GM21423 (cell line): Measurements from ENCODE around the gene HK1.

Source experiments
- ATAC-seq: cut with Tn5 transposase; IDR thresholded peaks from one replicate; pipeline ENCODE4 v1.9.1; 2021; ENCODE audit warnings: mild to moderate bottlenecking, moderate library complexity; ENCODE audit not compliant: unreplicated experiment

The HK1 gene

DNA sequence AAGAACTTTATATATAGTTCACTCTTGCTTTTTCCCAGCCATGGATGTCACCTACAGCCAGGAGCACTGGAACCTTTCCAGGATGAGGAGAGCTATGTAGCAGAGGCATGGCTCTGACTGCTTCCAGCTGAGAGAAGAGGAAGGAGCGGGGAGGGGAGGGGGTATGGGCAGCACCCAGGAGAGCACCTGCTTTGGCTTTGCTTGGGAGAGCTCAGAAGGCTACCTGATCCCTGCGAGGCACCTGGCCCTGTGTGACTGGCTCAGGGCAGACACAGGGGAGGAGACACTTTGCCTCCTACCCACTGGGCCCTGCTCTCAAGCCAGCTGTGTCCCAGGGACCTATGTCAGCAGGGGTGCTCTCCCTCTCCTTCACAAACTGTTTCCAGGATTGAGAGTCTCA lies 67.1 kb downstream of the HK1 start:
- no peak for ATAC-seq

DNA sequence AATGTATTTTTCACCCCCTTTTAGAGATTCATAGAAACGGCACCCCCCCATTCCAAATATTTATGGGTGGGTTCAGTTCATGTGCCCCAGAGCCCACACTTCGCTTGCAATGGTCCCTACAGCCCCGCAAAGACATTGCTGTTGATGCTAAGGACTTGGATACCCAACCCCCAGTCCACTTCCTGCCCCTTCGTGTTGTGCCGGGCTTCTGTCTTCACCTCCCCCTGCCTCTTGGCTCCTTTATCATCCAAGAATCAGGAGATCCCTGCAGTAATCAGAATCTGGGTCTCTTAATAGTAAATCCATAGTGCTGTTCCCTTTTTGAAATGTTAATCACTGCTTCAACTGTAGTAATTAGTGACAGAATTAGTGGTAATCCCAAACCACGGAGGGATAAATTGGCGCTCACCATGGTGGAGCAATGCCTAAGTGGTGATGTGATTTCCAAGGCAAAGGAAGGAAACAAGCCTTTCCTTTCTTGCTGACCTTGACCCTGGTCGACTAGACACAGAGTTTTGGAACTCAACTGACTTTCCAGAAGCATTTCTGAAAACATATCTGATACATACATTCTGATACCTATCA lies 67.7 kb downstream of the HK1 start:
- ATAC-seq, result no peak

DNA sequence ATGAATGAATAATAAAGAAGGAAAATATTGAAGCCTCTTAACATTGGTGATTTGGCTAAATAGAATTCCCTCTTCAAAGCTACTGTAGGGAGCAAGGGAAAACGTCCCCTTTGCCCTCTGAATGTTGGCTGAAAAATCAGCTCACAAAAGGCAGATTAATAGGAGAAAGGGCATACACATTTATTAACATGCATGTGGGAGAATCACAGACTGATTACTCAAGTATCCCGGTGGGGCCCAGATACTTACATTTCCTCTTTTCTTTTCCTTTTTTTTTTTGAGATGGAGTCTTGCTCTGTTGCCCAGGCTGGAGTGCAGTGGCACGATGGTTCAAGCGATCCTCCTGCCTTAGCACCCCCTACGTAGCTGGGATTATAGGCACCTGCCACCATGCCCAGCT lies 68.5 kb downstream of the HK1 start:
- ATAC-seq, result no peak

DNA sequence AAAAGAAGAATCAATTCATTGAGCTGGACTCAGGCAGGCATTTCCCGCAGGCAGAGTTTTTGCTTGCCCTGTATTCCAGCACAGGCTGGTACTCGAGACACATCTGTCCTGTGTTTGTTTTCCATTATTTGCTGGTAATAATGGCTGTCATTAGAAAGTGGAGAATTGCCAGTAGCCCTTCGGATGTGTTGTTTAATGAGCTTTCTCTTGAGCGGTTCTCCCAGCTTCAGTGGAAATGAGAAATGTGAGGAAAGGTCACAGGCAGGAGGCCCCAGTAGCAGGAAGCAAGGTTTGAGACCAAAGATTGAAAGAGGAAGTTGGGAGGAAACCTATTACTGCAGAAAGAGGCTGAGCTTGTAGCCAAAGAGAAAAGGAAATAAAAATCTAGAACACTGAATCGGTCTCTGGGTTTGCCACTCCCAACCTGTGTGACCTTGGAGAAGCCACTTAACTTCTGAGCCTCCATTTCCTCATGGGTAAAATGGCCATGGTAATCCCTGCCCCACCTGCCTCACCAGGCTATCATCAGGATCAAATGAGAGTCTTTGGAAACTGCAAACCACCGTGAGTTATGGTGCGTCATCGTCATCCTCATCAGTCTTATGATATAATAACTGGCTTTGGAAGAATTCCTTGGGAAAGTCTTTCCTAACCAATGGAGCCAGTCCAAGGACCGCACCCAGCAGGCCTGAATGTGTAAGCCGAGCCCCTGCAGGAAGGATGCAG lies 70.7 kb downstream of the HK1 start:
- ATAC-seq, result no peak

DNA sequence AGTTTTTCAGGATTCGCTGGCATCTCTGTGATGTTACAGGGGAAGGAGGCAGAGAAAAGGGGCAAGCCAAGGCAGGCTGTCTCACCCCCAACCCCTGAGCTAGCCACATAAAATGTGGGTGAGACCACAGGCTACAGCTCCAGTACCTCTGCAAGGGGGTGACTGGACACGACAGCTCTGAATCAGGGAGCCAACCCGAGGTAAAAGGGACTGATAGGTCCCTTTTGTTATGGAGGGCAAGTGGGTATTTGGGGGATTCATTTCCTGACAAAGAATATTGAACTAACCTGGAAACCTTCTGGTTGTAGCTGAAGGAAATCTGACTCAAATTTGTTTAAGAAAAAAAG lies 71.2 kb downstream of the HK1 start:
- ATAC-seq, result no peak

DNA sequence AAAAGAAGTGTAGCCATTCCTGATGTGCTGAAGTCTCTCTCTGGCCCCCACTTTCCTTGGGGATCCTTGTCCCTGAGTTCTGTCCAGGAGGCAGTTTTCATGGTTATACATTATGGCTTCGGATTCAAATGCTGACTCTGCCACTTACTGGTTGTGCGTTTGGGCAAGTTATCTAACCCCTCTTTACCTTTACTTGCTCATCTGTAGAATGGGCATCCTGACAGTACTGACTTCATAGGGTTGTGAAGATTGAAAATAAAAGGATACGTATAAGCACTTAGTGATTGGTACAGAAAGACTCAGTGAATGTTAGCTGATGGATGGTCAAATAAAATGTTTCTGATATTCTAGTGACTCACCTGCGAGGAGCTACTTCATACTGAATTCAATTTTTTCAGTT lies 73.3 kb downstream of the HK1 start:
- no peak for ATAC-seq

DNA sequence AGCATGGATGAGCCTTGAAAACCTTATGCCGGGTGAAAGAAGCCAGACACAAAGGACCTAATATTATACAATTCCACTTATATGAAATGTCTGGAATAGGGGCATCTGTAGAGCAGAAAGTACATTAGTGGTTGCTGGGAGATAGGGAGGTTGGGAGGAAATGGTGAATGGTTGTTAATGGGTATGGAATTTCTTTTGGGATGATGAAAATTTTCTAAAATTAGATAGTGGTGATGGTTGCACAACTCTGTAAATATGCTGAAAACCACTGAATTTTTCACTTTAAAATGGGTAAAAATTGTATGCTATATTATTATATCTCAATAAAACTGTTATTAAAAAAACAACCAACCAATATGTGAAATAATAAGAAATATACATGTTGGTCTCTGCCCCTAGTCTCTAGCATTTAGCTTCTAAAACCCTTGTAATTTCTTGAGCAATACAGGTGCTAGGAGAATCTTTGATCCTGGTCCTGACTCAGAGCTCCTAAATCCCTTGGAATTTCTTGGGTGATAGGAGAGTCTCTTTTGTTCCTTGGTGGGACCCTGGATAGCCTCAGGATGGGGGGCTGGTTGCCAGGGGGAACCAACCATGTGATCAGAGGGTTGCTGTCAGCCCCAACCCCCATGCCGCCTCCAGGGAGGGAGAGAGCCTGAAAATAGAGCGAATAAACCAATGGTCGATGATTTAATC lies 74.4 kb downstream of the HK1 start:
- no peak for ATAC-seq

DNA sequence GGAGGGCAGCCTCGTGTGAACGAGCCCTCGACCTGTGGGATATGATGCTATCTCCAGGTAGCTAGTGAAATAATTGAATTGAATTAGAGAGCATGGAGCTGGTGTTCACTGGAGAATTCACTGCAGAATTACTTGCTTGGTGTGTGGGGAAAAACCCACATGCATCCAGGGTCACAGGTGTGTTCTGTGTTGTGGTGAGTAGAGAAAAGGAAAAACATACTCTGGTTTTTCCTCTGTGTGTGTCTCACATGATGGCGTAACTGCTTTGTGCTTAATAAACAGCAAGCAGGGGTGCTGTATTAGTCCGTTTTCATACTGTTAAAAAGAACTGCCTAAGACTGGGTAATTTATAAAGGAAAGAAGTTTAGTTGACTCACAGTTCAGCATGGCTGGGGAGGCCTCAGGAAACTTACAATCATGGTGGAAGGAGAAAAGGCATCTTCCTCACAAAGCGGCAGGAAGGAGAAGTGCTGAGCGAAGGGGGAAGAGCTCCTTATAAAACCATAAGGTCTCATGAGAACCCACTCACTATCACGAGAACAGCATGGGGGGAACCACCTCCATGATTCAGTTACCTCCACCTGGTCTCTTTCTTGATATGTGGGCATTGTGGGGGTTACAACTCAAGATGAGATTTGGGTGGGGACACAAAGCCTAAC lies 75.8 kb downstream of the HK1 start:
- ATAC-seq, result no peak

DNA sequence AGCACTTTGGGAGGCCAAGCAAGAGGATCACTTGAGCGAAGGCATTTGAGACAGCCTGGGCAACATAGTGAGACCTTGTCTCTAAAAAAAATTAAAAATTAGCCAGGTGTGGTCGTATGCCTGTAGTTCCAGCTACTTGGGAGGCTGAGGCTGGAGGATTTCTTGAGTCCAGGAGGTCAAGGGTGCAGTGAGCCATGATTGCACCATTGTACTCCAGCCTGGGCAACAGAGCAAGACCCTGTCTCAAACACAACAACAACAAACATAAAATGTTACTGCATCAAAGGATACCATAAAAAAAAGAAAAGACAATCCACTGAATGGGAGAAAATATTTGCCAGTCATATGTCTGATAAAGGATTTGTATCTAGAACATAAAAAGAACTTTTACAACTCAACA lies 77.9 kb downstream of the HK1 start:
- ATAC-seq, result no peak

DNA sequence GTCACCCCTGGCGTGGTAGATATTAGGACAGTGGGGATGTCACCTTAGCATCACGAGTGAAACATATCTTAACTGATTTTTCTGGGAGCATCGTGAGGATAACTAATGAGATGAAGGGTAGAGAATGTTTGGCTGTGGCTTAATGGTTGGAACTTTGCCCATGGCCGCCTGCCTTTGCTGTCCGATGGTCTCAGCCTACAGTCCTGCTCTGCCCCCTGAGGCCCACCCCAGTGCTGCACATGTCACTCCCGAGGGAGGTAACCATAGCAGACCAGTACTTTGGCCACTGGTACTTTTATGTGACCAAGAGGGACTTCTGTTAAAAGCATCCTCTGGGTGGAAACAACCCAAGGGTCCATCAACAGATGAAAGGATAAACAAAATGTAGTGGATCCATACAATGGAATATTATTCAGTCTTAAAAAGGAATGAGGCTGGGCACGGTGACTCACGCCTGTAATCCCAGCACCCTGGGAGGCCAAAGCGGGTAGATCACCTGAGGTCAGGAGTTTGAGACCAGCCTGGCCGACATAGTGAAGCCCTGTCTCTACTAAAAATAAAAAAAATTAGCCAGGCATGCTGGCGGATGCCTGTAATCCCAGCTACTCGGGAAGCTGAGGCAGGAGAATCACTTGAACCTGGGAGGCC lies 80.0 kb downstream of the HK1 start:
- ATAC-seq, result no peak

DNA sequence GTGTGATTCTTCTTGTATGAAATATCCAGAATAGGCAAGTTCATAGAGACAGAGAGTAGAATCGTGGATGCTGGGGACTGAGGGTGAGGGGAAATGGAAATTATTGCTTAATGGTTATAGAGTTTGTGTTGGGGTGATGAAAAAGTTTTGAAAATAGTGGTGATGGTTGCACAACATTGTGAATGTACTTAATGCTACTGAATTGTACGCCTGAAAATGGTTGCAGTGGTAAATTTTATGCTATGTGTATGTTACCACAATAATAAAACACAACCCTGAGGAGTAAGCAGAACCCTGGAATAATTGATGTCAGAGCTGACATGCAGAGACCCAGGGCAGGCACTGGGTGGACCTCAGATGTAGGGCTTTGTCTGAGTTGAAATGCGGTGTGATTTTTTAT lies 80.9 kb downstream of the HK1 start:
- ATAC-seq, result no peak

DNA sequence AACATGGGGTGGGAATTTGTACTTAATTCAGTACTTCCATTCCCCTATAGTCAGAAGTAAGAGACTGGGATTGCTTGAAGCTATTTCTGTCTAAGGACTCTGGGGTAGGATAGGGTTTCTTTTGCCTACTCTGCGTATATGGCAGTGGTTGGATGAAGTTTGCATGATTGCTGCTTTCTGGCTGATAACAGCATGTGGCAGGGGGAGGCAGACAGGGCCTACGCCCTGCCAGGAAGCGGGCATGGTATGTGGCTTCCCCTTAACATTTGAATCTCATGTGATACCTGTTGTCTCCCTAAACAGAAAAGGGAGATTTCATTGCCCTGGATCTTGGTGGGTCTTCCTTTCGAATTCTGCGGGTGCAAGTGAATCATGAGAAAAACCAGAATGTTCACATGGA lies 81.3 kb downstream of the HK1 start:
- ATAC-seq, result no peak

DNA sequence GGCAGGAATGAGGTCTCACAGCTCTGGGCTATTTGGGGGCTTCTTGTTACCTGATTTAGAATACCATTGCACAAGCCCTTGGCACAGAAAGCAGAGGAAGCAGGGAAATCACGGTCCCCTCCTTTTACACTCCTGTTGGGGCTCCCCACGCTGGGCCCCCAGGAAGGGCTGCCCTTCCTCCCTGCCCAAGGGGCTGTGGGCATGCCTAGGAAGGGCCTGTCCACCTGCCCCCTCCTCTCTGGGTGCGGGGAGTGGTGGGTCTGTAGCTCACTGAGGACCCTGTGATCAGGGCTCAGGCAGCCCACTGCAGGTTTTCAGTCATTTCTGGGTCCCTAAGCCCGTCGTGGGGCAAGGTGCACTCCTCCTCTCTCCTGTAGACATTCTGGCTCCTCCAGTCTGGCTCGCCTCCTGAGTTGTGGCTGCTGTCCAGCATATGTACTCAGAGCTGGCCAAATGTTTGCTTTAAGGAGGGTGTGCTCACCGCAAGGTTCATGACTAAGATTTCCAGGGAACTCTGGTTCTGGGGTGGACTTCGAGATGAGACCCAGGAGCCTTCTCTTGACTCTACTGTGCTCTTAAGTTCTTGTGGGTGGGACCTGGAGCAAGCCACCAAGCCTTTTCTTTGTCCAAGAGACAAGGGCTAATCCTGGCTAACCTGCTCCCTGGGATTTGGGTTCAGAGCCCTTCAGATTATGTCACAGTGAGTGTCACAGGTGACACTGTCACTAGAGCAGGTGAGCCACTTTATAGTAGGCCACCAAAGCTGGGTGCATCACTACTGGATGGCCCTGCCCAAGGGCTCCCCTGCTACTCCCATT lies 82.4 kb downstream of the HK1 start:
- ATAC-seq, result no peak

DNA sequence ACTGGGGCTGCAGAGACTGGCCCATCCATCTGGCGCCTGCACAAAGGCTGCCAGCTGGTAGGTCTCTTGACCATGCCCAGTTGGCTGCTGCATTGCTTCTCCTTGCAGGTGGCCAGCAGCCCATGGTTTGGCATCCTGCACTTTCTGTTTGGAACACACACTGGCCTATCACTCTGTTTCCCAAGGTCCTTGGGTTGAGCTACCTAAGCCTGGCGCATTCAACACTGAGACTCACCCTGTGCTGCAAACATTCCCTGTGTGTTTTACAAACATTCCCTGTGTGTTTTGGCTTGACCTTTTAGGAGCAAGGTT lies 83.0 kb downstream of the HK1 start:
- no peak for ATAC-seq

DNA sequence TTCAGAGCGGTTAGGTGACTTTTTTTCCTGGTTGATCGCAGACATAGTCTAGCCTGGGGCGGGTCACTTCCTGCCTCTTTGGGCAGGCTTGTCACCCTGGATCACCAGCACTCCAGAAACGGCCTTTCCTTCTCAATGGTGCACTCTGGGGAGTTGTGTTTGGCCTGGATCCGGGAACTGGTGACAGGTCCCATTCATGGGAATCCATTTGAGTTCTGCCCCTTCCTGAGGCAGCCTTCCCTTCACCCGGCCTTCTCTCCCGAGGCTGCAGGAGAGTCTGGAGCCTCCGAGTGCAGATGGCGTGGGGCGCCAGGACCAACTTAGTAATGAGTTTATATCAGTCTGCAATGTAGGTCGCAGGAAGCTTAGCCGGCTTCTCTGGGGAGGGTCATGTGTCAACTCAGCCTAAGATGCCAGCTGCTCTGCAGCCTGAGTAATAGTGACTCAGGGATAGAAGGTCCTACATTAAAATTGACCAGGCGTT lies 84.2 kb downstream of the HK1 start:
- ATAC-seq, result no peak

DNA sequence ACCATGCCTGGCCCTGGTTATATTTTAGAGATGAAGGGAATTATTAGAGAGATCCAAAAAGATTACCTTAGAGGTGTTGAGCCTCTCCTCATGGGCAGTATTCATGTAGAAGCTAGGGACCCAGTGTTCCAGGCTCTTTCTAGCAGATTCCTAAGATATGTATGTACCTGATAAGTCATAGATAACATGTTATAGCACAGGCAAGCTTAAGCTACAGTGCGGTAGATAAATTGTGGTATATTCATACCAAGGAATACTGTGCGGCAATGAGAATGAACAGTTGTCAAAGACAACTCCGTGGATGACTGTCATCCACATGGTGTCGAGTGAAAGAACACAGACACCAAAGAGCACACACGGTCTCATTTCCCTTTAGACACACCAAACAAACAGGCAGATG lies 85.4 kb downstream of the HK1 start:
- no peak for ATAC-seq

DNA sequence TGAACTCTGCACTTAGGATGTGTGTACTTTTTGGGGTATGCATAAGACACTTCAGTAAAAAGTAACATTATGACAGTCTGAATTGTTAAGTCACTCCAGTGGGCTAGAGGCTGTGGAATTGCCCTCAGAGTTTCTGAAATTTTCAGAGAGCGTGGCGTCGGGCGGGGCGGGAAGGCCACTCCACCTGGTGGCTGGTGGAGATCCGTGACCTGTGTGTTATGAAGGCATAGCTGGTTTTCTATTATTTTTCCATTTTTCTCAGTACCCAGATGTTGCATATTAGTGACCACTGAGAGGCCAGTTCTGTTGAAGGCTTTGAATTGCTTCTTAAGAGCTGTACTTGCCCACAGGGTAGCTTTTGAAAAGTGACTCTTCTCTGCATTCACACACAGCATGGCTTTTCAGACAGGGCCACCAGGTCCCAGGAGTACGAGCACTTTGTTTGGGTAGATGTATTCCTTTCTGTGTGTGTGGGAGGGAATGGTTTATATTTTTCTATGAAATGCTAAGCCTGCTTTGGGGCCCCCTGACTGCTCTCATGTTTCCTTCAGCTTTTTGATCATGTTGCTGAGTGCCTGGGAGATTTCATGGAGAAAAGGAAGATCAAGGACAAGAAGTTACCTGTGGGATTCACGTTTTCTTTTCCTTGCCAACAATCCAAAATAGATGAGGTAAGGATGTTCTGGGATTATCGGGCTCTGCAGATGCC lies 86.1 kb downstream of the HK1 start:
- no peak for ATAC-seq

DNA sequence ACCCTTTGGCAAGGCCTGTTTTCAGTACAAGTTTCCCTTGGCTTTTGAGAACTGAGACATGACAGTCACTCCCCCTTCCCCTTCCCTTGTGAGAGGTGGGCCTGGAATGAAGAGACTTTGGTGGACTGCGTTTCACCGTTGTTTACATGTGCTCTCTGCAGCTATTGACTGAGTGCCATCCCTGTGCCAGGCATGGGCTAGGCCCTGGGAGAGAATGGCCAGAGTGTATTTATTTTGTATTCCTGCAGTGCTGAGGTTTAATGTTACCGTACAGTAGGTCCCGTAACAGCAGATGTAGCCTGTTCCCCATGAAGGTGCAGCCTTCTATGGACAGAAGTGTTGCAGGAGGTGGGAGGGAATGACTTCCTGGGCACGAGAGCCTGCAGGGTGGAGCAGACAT lies 88.4 kb downstream of the HK1 start:
- ATAC-seq, result no peak

DNA sequence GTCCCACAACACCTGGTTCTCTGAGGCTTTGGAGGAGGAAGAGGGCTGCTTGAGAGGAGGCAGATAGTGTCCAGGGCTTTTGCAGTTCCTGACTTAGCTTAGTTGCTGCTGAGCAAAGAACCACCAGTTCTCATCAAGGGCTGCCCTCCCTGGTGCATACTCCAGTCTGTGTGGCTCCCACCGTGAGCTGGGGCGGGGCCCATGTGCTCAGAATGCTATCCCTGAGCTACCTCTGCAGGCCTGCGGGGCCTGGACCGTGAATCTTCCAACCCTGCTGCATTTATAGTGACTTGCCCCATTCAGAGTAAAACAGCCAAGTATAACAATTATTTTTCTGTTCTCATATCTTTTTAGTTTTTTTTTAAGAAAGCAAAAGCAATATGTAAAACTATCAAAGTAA lies 89.2 kb downstream of the HK1 start:
- ATAC-seq, result no peak
